Upper lobe of right lung (tissue), 1 donor: Measurements from ENCODE around the gene PGBD5. TPM values are rescaled to one million over a fixed set of nuclear protein-coding genes. Genes with fewer than 3 reads are reported as not detected.

Experiments
- ATAC-seq: fragments of 200-7000 bp; cut with Tn5 transposase; one replicate; pipeline ENCODE4 v1.9.1; 2020; ENCODE audit warnings: mild to moderate bottlenecking, moderate library complexity
- DNase-seq: peaks from one replicate; pipeline ENCODE4 v3.0.0-alpha.2; 2020
- H3K27ac ChIP-seq: fragments of 200-600 bp; one replicate; pipeline ENCODE4 v1.8.0; 2022
- H3K27me3 ChIP-seq: fragments of 200-600 bp; one replicate; pipeline ENCODE4 v1.8.0; 2022; ENCODE audit warnings: mild to moderate bottlenecking
- H3K36me3 ChIP-seq: fragments of 200-600 bp; one replicate; pipeline ENCODE4 v1.8.0; 2022
- H3K4me1 ChIP-seq: fragments of 200-600 bp; one replicate; pipeline ENCODE4 v1.8.0; 2022
- H3K4me3 ChIP-seq: fragments of 200-600 bp; one replicate; pipeline ENCODE4 v1.8.0; 2022; ENCODE audit warnings: mild to moderate bottlenecking
- H3K9me3 ChIP-seq: fragments of 200-600 bp; one replicate; pipeline ENCODE4 v1.8.0; 2022
- CTCF ChIP-seq: fragments of 200-600 bp; IDR thresholded peaks from one replicate; pipeline ENCODE4 v1.8.0; 2022; ENCODE audit warnings: antibody characterized with exemption
- intact Hi-C: fragments of 100-400 bp; cut with DNase I; formaldehyde crosslinking; loops from one replicate; pipeline ENCODE4 v1.11.0; 2022
- total RNA-seq: library from RNA; stranded (reverse); fragmentation: NEBNext Ultra II Directional; extraction: Animal tissue kit (Norgen Biotek cat#: 25700); gene quantifications from one replicate; pipeline ENCODE4 v1.2.1, GENCODE V29; 2021
- donor health status: DM: no; HTN: yes; CAD: no; lungs with severe emphysema.

The PGBD5 gene
- total RNA-seq, 1 donor from 2014 or later, result 5.1 TPM

- intact Hi-C loops, result no loop called here
- Histone ChIP-seq H3K4me1 (no peaks in the 10 kb centered on the region), H3K36me3 (no peaks in the 10 kb centered on the region), H3K9me3 (no peaks in the 10 kb centered on the region), H3K27me3 (peaks cover 5% of the 10 kb centered on the region), H3K4me3 (no peak overlapping the region), H3K27ac (no peak overlapping the region)
- peak; percentile 48 for DNase-seq
- no peak for TF ChIP-seq CTCF
- ATAC-seq, result peak; percentile 19
Observed at GRCh38 chr1:230291731-230292620, 134.2 kb downstream of the PGBD5 start.

DNA sequence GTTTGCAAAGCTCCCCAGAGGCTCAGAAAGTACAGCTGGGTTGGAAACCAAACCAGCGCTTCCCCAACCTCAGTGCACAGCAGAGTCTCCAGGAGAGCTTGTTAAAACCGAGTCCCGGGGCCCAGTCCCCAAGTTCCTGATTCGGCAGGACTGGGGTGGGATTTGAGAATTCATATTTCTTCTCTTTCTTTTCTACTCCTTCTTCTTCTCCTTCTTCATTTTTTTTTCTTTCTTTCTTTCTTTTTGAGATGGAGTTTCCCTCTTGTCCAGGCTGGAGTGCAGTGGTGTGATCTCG is 136.8 kb downstream of the PGBD5 start:
- intact Hi-C loops, result no loop called here
- Histone ChIP-seq H3K4me3 (no peak overlapping the region), H3K36me3 (no peaks in the 10 kb centered on the region), H3K27ac (no peak overlapping the region), H3K27me3 (peaks cover 5% of the 10 kb centered on the region), H3K9me3 (no peaks in the 10 kb centered on the region), H3K4me1 (no peaks in the 10 kb centered on the region)
- ATAC-seq, result no peak
- DNase-seq, result peak; percentile 21
- TF ChIP-seq CTCF, result no peak

DNA sequence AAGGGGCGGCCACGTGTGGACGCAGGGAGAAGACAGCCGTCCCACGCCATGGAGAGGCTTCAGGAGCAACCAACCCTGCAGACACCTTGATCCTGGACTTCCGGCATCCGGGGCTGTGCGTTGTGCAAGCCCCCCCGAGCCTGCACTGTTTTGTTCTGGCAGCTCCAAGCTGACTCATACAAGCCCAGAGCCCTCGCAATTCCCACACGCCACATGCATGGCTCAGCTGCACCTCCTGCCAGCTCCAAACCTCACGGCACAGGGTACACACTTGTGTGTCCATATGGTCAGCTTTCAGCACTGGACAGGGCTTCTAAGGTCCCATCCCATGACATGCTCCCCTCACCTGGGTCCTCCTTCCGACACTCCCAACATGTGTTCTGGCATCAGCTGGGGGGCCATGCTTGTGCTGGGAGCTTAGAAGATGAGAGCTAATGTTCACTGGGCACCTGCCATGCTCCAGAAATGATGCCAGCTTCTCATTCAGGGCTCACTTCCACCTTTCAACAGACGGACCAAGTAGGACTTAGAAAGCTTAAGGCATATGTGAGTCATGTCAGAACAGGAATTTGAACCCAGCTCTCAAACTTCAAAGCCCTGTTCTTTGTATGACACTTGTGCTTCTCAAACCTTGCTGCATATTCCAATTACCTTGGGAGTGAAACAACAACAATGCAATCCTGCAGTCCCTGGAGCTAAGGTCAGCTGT is 137.3 kb downstream of the PGBD5 start:
- peaks cover 5% of the 10 kb centered on the region for H3K27me3 ChIP-seq
- intact Hi-C loops, result no loop called here
- DNase-seq (peak; percentile 53), ATAC-seq (no peak)
- H3K4me1 ChIP-seq, result no peaks in the 10 kb centered on the region
- no peak for TF ChIP-seq CTCF
- H3K36me3 ChIP-seq, result no peaks in the 10 kb centered on the region
- H3K9me3 ChIP-seq, result no peaks in the 10 kb centered on the region
- H3K27ac ChIP-seq, result no peak overlapping the region
- H3K4me3 ChIP-seq, result no peak overlapping the region

DNA sequence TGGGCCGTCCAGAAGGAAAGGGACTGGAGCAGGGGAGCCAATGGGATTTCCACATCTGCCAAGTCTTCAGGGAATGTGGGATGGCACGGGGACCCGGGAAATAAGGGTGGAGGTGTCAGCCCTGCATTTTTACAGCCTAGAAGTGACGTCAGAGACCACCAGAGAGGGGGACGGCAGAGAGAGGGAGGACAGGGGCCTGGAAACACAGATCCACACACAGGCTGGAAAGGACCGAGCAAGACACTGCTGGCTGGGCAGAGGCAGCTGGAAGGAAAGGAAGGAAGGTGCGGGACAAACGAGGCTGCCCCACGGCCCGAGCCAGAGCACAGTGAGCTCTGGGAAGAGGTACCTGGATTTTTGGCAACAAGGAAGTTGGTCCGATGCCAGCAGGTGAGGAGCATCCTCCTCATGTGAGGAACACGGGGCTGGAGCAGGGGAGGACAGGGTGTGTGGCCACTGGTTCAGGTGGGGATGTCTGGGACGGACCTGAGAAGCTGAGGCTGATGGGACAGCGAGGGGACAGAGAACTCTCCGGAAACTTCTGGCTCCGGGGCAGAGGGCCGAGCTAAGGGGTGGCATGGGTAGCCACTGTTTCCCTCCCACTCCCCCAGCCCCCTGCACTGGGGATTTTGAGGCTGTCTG is 138.3 kb downstream of the PGBD5 start:
- TF ChIP-seq CTCF, result no peak
- ATAC-seq, result no peak

GRCh38 chr1:230286890-230287269 is 139.3 kb downstream of the PGBD5 start:
- Histone ChIP-seq H3K36me3 (no peaks in the 10 kb centered on the region), H3K27ac (no peak overlapping the region), H3K9me3 (no peaks in the 10 kb centered on the region), H3K27me3 (peaks cover 1% of the 10 kb centered on the region), H3K4me3 (no peak overlapping the region), H3K4me1 (no peaks in the 10 kb centered on the region)
- intact Hi-C loops, result no loop called here
- DNase-seq, result no peak
- ATAC-seq, result no peak
- TF ChIP-seq CTCF, result no peak

More for the DNA sequence above, 138.3 kb downstream of the PGBD5 start:
- no peaks in the 10 kb centered on the region for H3K4me1 ChIP-seq
- H3K4me3 ChIP-seq, result no peak overlapping the region
- no peaks in the 10 kb centered on the region for H3K36me3 ChIP-seq
- intact Hi-C loops, result no loop called here
- H3K27me3 ChIP-seq, result peaks cover 5% of the 10 kb centered on the region
- DNase-seq, result no peak
- no peaks in the 10 kb centered on the region for H3K9me3 ChIP-seq
- no peak overlapping the region for H3K27ac ChIP-seq
